ENCODE measurements around the gene GPR101.
"Not testable (repeated sequence)": the region's sequence is repeated elsewhere in the genome, so short reads cannot be mapped to it uniquely, and the experiment has no call there.

GPR101 gene

DNA sequence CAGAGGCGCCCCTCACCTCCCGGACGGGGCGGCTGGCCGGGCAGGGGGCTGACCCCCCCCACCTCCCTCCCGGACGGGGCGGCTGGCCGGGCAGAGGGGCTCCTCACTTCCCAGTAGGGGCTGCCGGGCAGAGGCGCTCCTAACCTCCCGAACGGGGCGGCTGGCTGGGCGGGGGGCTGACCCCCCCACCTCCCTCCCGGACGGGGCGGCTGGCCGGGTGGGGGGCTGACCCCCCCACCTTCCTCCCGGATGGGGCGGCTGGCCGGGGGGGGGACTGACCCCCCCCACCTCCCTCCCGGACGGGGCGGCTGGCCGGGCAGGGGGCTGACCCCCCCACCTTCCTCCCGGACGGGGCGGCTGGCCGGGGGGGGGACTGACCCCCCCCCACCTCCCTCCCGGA is 33.6 kb downstream of the GPR101 start:
- not testable (repeated sequence) for DNase-seq

DNA sequence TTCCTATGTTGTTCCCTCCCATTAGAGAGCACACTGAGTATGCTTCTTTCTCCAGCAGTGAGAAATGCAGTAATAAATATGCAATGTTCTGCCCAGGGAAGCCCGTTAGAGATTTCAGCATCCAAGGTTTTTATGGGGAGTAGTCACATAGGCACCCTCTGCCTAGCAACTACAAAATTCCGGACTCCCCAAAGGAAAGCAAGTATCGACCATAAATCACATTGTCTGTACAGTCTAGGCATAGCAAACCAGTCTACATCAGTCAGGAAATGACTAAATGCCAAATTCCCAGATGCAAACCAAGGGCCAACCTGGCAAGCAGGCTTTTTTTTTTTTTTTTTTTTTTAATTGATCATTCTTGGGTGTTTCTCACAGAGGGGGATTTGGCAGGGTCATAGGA is 34.8 kb downstream of the GPR101 start:
- DNase-seq: no peak

All from NCI-H146 (cell line).